Myocyte (in vitro differentiated cells): ENCODE results near the gene MCC. TPM values are rescaled to one million over a fixed set of nuclear protein-coding genes. Genes with fewer than 3 reads are reported as not detected.
A peak's percentile ranks its signal among the peaks of the same experiment; 100 is the strongest.

Source experiments
- DNase-seq: peaks from one replicate; pipeline ENCODE4 v3.0.0-alpha.2; 2012; ENCODE audit warnings: low read depth
- total RNA-seq: library from RNA; depleted of rRNA; stranded (reverse); fragments of >200 nt; gene quantifications from 2 replicates; pipeline ENCODE4 v1.2.3, GENCODE V29; 2014

Gene MCC
- total RNA-seq, 1 donor from 2014 or later: 12.0 TPM

- DNase-seq: no peak
Observed at GRCh38 chr5:113040672-113041260, 447.5 kb downstream of the MCC start.

- no peak for DNase-seq
Observed at GRCh38 chr5:113039934-113040285, 448.3 kb downstream of the MCC start.

GRCh38 chr5:113039229-113039933, 448.9 kb downstream of the MCC start:
- DNase-seq: no peak

GRCh38 chr5:113038714-113039113, 449.5 kb downstream of the MCC start:
- peak; percentile 95 for DNase-seq

GRCh38 chr5:113038136-113038535, 450.1 kb downstream of the MCC start:
- DNase-seq: peak; percentile 71

- no peak for DNase-seq
Observed at GRCh38 chr5:113036826-113037225, 451.4 kb downstream of the MCC start.

- no peak for DNase-seq
Observed at GRCh38 chr5:113036321-113036720, 451.9 kb downstream of the MCC start.

GRCh38 chr5:113035096-113035495, 453.2 kb downstream of the MCC start:
- peak; percentile 82 for DNase-seq

GRCh38 chr5:113034182-113034773, 454.0 kb downstream of the MCC start:
- peak; percentile 75 for DNase-seq

DNA sequence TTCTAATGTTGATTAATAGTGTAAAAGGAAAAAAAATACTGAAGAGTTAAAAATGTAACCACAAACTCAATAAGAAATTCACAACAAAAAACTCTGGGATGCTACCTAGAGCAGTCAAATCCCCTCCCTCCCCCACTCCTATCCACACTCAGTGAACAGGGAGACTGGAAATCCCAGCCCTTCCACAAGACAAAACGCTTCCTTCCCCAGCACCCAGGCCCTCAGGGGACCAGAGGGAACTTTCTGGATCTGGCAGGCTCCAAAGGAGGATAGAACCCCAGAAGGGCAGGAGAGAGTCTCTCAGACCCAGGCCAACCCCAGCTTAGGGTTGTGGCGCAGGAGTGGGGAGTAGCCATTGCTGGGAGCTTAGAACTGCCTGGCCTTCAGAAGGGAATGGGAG, 456.7 kb downstream of the MCC start:
- DNase-seq: no peak

DNA sequence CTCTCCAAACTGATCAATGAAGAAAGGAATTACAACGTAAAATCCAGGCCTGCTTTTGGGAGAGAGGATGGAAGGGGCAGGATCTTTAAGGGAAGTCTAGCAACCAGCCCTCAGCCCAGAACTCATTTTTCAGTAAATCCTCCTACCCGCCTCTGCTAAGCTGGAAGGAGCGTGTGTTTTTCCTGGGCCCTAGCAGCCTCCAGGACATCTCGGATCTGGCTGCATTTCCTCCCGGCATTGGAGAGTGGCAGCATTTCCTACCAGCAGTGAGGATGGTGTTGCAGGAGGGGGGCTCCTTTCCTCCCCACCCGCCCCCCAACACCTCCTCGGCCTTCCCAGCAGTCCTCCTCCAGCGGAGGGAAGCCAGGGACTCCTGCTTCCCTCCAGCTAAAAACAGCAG, 457.1 kb downstream of the MCC start:
- no peak for DNase-seq

DNA sequence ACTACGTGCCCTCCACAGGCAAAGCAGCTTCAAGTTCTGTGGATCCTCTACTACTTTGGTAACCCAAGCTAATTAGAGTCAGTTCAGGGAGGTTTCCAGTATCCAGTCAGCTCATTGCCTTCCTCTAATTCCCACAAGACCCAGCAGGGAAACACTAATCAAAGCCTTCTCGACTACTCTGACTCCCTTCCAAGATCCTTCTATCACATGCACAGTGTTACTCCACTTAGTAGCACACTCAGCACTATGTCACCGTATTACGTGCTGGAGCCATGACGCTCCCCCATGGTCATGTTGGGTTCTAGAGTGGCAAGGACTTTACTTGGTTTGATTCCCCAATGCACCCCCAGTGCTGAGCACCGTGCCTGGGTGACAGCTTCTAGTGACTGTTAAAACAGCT, 458.6 kb downstream of the MCC start:
- no peak for DNase-seq

DNA sequence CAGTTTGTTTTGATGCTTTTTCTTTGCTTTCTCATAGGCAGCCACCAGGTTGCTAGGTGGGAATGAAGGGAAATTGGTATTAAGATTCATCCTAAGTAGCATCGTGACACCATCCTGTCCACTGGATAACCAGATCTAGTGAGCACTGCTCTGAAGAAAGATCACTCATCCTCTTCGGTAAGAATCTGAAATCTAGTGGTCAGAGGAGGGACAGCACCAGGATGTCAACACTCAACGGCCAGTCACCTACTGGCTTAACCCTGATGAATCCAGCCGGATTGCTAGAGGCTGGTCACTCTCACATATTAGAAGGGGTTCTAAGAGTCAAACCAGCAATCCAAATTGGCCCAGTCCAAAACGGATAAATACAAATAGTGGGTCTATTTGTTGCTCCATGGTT, 460.8 kb downstream of the MCC start:
- no peak for DNase-seq

DNA sequence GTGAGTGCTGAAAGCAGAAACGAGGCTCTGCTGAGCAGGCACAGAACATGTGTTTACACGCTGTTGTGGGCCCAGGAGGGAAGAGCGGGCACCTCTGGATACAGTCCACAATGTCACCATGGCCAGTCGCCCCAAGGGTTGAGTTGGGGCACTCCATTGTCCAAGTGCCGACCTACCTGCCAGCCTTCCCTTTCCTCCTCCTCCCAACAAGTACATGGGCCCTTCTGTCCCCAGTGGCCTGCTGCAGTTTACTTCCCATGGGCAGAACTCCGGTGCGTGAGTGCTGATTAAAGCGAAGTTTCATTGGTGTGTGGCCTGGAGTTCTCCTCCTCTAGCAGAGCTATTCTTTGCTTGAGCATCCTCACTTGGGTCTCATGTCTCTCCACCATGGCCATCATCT, 461.2 kb downstream of the MCC start:
- DNase-seq: no peak

DNA sequence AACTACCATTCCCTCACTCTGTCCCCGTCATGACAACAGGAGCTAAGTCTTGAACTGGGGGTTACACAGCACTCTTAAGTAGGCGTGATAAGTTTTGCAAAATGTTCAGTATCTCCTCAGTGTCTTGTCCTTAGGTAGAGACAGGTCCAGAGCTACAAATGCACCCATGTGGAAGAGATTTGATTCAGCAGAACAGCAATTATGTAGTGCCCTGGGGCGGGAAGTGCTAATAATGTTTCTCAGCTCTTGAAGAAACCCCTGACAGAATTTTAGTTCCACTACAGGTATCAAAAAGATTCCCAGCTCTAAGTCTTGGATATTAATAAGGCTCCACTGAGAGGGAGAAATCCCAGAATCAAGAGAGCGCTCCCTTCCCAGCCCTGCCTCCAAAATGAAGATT, 462.0 kb downstream of the MCC start:
- DNase-seq: no peak

GRCh38 chr5:113025596-113025995, 462.7 kb downstream of the MCC start:
- peak; percentile 62 for DNase-seq

DNA sequence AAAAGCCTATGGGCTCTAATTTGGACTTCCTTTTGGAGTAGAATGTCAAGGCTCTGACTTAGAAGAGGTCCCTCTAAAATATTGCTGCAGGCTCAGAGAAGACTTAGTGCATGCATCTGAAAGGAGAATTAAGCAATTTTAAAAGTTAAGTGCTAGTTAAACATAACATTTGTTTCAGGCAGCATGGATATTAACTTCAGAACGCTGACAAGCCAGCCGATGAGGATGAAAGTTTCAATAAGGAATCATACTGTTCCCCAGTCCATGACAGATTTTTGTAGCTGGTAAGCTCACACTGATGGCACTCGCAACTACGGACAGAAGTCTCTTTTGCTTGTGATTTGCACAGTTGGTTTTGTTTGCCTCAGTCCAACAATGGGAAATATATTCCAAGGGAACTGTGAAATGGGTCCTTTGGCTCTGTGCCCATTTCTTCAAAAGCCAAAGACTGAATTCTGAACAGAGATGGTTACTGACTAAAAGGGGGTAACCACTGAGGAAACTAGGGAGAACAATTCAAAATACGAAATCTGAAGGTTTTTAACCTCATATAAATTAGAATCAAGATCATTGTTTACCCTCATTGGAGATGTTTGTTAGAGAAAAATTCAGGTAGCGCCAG, 464.1 kb downstream of the MCC start:
- no peak for DNase-seq

DNA sequence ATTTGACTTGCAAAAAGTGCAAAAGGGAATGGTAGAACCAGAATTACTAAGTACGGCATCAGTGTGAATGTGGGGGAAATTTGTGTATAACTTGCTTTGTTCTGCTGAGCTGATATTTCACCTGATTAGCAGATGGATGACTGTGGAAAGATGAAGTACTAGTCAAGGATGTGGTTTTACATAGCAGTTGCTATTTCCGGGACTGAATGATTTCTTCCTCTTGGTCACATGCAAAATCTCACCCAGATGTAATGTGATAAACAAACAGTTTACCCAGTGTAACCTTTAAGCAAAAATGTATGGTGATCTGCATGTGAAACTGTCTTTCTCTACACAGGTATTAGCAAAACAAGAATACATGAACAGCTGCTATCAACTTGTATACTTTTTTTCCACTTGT, 465.6 kb downstream of the MCC start:
- DNase-seq: no peak

- DNase-seq: peak; percentile 45
Observed at GRCh38 chr5:113020461-113021273, 467.6 kb downstream of the MCC start.

- no peak for DNase-seq
Observed at GRCh38 chr5:113017881-113018635, 470.2 kb downstream of the MCC start.

DNA sequence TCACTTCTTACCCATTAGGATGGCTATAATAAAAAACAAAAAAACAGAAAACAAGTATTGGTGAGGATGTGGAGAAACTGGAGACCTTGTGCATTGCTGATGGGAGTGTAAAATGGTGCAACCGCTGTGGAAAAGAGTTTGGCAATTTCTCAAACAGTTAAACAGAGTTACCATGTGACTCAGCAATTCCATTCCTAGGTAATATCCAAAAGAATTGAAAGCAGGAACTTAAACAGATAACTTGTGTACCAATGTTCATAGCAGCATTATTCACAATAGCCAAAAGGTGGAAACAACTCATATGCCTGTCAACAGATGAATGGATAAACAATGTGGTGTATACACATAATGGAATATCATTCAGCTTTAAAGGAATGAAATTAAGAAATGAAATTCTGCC, 482.8 kb downstream of the MCC start:
- no peak for DNase-seq
